Upper lobe of left lung (tissue), 4 donors: ENCODE results near the gene IVD.

Experiments used
- CTCF ChIP-seq, 6 experiments: fragments of 450-650 bp in 4 of 6; fragments of 200-600 bp in 2 of 6; sonication (generic) in 2 of 6; IDR thresholded peaks; one replicate each; pipeline ENCODE4 v1.5.1; 2016 to 2019; ENCODE audit warnings: antibody characterized with exemption in 6 of 6
- EP300 ChIP-seq, 4 donors: sonication (generic); formaldehyde crosslinking; IDR thresholded peaks; one replicate each; pipeline ENCODE4 v1.5.1; 2017; ENCODE audit warnings: antibody characterized with exemption in 4 of 4, control low read depth in 2 of 4

- TF ChIP-seq CTCF (IDR thresholded peaks at IDR 0.05) (no peak), EP300 (IDR thresholded peaks at IDR 0.05) (no peak)
These were observed 7.2 kb upstream of the IVD start for GRCh38 chr15:40398413-40398873.
